ENCODE results near the gene ATP9B.

ATP9B gene

GRCh38 chr18:79095216-79095615 is 26.0 kb downstream of the ATP9B start:
- TF ChIP-seq SIN3A (IDR thresholded peaks at IDR 0.05; ENCODE audit: borderline replicate concordance, insufficient read depth, low read length) (no peak), TAF1 (IDR thresholded peaks at IDR 0.05; ENCODE audit: borderline replicate concordance, insufficient read depth, low read length) (no peak), POLR2AphosphoS5 (IDR thresholded peaks at IDR 0.05; ENCODE audit: low read depth, low read length) (no peak), REST (IDR thresholded peaks at IDR 0.05; ENCODE audit: insufficient read depth in 1 of 2, low read depth in 2 of 2, low read length in 2 of 2) (no peak), FOXP2 (optimal IDR thresholded peaks at IDR 0.05; ENCODE audit: borderline replicate concordance, extremely low read depth, extremely low read length, insufficient read depth) (no peak)

- TF ChIP-seq FOXP2 (optimal IDR thresholded peaks at IDR 0.05; ENCODE audit: borderline replicate concordance, extremely low read depth, extremely low read length, insufficient read depth) (no peak), POLR2AphosphoS5 (IDR thresholded peaks at IDR 0.05; ENCODE audit: low read depth, low read length) (no peak), TAF1 (IDR thresholded peaks at IDR 0.05; ENCODE audit: borderline replicate concordance, insufficient read depth, low read length) (no peak), REST (IDR thresholded peaks at IDR 0.05; ENCODE audit: insufficient read depth in 1 of 2, low read depth in 2 of 2, low read length in 2 of 2) (no peak), SIN3A (IDR thresholded peaks at IDR 0.05; ENCODE audit: borderline replicate concordance, insufficient read depth, low read length) (no peak)
Measured at GRCh38 chr18:79100944-79101343, 31.8 kb downstream of the ATP9B start.

GRCh38 chr18:79102886-79103285 is 33.7 kb downstream of the ATP9B start:
- TF ChIP-seq FOXP2 (optimal IDR thresholded peaks at IDR 0.05; ENCODE audit: borderline replicate concordance, extremely low read depth, extremely low read length, insufficient read depth) (no peak), SIN3A (IDR thresholded peaks at IDR 0.05; ENCODE audit: borderline replicate concordance, insufficient read depth, low read length) (no peak), TAF1 (IDR thresholded peaks at IDR 0.05; ENCODE audit: borderline replicate concordance, insufficient read depth, low read length) (no peak), POLR2AphosphoS5 (IDR thresholded peaks at IDR 0.05; ENCODE audit: low read depth, low read length) (no peak), REST (IDR thresholded peaks at IDR 0.05; ENCODE audit: insufficient read depth in 1 of 2, low read depth in 2 of 2, low read length in 2 of 2) (no peak)

- TF ChIP-seq POLR2AphosphoS5 (IDR thresholded peaks at IDR 0.05; ENCODE audit: low read depth, low read length) (no peak), SIN3A (IDR thresholded peaks at IDR 0.05; ENCODE audit: borderline replicate concordance, insufficient read depth, low read length) (no peak), FOXP2 (optimal IDR thresholded peaks at IDR 0.05; ENCODE audit: borderline replicate concordance, extremely low read depth, extremely low read length, insufficient read depth) (no peak), TAF1 (IDR thresholded peaks at IDR 0.05; ENCODE audit: borderline replicate concordance, insufficient read depth, low read length) (no peak)
Measured at GRCh38 chr18:79104137-79104536, 34.9 kb downstream of the ATP9B start.

GRCh38 chr18:79105455-79105854 is 36.3 kb downstream of the ATP9B start:
- TF ChIP-seq POLR2AphosphoS5 (IDR thresholded peaks at IDR 0.05; ENCODE audit: low read depth, low read length) (no peak), TAF1 (IDR thresholded peaks at IDR 0.05; ENCODE audit: borderline replicate concordance, insufficient read depth, low read length) (no peak), FOXP2 (optimal IDR thresholded peaks at IDR 0.05; ENCODE audit: borderline replicate concordance, extremely low read depth, extremely low read length, insufficient read depth) (no peak), REST (IDR thresholded peaks at IDR 0.05; ENCODE audit: insufficient read depth in 1 of 2, low read depth in 2 of 2, low read length in 2 of 2) (no peak), SIN3A (IDR thresholded peaks at IDR 0.05; ENCODE audit: borderline replicate concordance, insufficient read depth, low read length) (no peak)
